GM21367 (cell line): ENCODE measurements around the gene MIA.
"Not testable (repeated sequence)": the region's sequence is repeated elsewhere in the genome, so short reads cannot be mapped to it uniquely, and the experiment has no call there.

ENCODE experiments used
- ATAC-seq: cut with Tn5 transposase; IDR thresholded peaks from one replicate; pipeline ENCODE4 v1.9.1; 2021; ENCODE audit not compliant: unreplicated experiment

MIA gene

DNA sequence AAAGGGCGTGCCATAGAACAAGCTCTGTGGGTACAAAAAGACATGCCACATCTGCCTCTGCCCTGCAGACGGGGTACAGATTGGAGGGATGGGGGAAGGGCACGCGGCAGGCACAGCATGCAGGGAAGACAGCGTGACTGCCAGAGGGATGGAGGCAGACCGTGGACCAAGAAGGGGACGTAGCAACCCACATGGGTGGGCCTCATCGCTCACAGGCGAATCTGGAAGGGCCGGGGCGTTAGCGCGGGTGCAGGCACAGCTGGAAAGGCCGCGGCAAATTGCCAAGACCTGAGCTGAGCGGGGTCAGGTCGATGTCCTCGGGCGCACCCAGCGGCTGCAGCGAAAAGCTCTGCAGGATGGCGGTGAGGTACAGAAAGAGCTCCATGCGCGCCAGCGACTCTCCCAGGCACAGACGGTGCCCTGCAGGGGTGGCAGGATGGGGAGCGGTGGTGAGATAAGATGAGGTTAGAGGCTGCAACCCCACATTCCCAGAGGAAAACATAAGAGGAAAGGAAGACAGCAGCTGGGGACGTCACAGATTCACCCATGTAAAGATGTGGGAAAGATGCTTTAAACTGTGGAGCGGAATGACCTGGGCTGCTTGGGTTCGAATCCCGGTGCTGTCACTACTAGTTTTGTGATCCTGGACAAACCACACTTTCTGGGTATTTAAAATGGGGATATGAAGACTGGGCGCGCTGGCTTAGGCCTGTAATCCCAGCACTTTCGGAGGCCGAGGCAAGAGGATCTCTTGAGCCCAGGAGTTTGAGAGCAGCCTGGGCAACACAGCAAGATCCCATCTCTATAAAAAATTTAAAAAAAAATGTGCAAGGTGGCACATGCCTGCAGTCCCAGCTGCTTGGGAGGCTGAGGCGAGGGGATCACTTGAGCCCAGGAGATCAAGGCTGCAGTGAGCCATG lies 43.4 kb downstream of the MIA start:
- not testable (repeated sequence) for ATAC-seq

DNA sequence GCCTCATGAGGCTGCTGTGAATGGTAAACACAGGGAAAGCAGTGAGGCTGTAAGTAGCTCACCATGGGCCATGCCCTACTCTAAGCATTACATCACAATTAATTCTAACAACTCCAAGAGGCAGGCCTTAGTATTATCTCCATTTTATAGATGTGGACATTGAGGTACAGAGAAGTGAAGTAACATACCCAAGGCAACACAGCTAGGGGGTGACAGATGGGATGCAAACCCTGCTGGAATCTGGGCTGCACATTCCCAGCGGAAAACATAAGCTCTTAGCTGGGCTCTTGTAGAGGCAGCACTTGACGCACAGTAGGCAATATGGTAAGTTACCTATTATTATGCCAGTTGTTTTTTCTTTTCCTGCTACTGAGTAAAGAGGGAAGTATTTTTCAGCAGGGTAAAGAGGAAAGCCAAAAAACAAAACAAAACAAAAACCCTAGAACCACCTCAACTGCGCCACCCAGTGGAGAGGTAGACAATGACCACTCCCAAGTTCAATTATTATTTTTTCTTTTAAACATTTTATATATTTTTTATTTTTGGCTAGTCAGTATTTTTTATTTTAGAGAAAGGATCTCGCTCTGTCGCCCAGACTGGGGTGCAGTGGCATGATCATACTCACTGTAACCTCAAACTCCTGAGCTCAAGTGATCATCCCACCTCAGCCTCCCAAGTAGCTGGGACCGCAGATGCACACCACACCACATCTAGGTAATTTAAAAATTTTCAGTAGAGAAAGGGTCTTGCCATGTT lies 44.3 kb downstream of the MIA start:
- not testable (repeated sequence) for ATAC-seq

DNA sequence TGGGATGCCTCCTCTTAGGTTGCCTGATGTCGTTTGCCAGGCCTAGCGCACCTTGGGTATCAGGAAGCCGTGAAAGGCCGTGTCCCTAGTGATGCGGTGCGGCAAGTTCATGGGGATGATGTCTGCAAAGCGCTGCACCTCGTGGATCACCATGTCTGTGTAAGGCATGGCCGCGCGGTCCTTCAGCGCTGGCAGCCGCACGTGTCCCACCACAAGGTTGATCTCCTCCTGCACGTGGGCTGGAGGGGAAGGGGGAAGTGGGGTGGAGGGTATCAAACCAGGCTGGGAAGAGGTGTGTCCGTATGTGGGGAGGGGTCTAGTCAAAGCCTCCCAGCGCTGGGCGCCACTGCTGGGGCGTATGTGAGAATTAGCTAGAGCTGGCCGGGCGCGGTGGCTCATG lies 46.8 kb downstream of the MIA start:
- ATAC-seq: no peak

DNA sequence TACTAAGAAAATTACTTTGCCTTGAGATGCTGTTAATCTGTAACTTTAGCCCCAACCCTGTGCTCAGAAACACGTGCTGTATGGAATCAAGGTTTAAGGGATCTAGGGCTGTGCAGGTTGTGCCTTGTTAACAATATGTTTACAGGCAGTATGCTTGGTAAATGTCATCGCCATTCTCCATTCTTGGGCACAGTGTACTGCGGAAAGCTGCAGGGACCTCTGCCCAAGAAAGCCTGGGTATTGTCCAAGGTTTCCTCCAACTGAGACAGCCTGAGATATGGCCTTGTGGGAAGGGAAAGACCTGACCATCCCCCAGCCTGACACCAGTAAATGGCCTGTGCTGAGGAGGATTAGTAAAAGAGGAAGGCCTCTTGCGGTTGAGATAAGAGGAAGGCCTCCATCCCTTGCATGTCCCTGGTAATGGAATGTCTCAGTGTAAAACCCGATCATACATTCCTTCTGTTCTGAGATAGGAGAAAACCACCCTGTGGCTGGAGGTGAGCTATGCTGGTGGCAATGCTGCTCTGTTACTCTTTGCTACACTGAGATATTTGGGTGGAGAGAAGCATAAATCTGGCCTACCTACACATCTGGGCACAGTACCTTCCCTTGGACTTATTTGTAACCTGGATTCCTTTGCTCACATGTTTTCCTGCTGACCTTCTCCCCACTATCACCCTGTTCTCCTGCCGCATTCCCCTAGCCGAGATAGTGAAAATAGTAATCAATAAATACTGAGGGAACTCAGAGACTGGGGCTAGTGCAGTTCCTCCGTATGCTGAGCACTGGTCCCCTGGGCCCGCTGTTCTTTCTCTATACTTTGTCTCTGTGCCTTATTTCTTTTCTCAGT lies 47.6 kb downstream of the MIA start:
- not testable (repeated sequence) for ATAC-seq

DNA sequence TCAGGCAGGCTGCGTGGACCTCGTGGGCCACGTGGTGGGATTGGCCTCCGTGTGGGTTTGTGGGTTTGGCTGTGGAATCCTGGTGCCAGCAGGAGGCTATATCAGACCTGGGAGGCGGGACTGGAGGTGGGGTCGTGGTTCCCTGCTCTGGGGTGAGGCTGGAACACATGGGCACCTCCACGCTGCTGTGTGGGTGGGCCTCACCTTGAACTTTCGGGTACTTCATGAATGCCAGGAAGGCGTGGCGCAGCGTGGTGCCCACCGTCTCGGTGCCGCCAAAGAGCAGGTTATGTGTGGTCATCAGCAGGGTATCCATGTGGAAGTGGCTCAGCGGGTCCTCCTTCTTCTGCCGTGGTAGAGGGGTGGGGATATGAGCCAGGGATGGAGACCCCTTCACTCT lies 49.6 kb downstream of the MIA start:
- not testable (repeated sequence) for ATAC-seq

DNA sequence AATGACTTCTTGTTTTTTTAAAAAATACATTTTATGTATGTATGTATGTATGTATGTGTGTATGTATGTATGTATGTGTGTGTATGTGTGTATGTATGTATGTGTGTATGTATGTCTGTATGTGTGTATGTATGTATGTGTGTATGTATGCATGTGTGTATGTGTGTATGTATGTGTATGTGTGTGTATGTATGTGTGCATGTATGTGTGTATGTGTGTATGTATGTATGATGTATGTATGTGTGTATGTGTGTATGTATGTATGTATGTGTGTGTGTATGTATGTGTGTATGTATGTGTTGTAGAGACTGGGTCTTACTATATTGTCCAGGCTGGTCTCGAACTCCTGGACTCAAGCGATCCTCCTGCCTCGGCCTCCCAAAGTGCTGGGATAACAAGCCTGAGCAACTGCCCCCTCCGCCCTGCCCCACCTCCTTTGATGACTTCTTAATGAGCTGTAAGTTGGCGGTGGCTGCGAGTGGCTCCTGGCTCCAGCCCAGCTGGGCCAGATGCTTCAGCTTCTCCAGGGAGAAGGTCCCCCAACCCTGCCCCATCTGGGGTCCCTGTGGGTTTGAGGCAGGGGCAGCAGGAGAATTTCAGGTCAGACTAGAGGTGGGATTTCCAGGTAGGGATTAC lies 50.3 kb downstream of the MIA start:
- not testable (repeated sequence) for ATAC-seq

DNA sequence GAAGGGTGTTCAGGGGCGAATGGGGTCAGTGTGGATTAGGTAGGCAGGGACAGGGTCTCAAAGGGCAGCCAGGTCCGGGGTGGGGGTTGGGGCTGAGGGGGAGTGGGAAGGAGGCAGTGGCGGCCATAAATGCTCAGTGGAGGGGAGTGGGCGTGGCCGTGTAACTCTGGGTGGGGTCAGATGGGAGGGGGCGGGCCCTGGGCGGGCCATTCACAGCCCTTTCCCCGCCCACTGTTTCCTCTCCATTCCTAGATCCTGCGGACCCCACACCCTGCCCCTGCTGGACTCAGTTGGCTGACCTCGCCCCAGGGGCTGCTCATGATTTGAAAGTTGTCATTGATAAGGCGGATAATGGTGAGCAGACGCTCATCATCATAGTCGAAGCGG lies 51.0 kb downstream of the MIA start:
- not testable (repeated sequence) for ATAC-seq

DNA sequence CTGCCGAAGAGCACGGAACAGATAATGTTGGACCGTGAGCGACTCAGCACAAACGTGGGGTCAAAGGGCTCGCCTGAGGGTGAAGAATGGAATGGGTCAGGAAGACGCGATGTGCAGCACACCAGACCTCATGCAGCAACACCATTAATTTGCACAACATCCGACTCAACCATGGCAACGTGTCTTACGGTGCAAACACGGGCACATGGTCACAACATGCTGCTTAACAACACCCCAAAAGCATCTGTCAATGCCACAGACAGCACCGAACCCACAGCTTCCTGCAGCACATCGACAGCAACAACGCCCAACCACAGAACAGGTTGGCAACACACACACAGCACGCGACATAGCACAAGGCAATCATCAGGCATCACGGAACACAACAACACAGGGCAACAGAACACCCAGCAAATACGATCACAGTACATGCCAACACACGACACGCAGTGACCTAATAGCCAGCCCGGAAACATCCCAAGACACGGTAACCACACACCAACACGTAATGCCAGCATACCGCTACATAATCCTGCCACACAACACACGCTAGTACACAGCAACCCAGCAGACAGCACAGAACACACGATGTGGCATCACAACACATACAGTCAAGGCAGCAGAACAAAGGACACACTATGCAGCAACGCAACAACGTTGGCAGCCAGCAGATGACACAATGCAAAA lies 51.5 kb downstream of the MIA start:
- not testable (repeated sequence) for ATAC-seq
